Endothelial cell of umbilical vein (primary cell): ENCODE results near the gene ARID3B. TPM values are rescaled to one million over a fixed set of nuclear protein-coding genes. Genes with fewer than 3 reads are reported as not detected.
A peak's percentile ranks its signal among the peaks of the same experiment; 100 is the strongest.

Experiments used
- Bru-seq: library from RNA; stranded (reverse); fragments of 400-500 nt; gene quantifications from one replicate; lab custom pipeline; 2021; lab: Mats Ljungman, UMichigan
- BruChase-seq, 2 experiments: library from RNA; stranded (reverse); fragments of 400-500 nt; gene quantifications; one replicate each; lab custom pipeline; 2021; lab: Mats Ljungman, UMichigan
- BruUV-seq: library from RNA; stranded (reverse); fragments of 400-500 nt; replicated peaks from 2 replicates; lab custom pipeline; 2021; lab: Mats Ljungman, UMichigan
- CTCF ChIA-PET: fragments of 300-600, 350-600 bp; sonication (Branson Sonifier 250); formaldehyde crosslinking; loops from one replicate; lab custom pipeline; 2021; ENCODE audit warnings: antibody characterized with exemption, inconsistent platforms; lab: Charles Lee
- POLR2A ChIA-PET: fragments of 300-600, 350-600 bp; sonication (Branson Sonifier 250); formaldehyde crosslinking; loops from one replicate; lab custom pipeline; 2021; ENCODE audit warnings: antibody characterized with exemption, inconsistent platforms; lab: Charles Lee
- DNase-seq: peaks from one replicate; pipeline ENCODE4 v3.0.0-alpha.2; 2011; ENCODE audit warnings: low read depth, low spot score
- FAIRE-seq: peaks from 2 replicates; lab custom pipeline; 2011; peaks lifted over from hg19 to GRCh38; lab: Jason Lieb, UNC
- H2AFZ ChIP-seq: 2 replicates; pipeline ENCODE4 v1.6.0; 2012; ENCODE audit warnings: low read depth, low read length, control low read depth, inconsistent platforms
- H3K27ac ChIP-seq: 2 replicates; pipeline ENCODE4 v1.5.1; 2011; ENCODE audit warnings: low read depth, mild to moderate bottlenecking, control low read depth, low read length, moderate library complexity; ENCODE audit not compliant: insufficient read depth
- H3K27me3 ChIP-seq, 2 experiments: 2 replicates each; pipeline versions ENCODE4 v1.6.0 to v1.6.1; 2011; ENCODE audit warnings: low read length in 2 of 2, mixed read lengths in 1 of 2; ENCODE audit not compliant: control insufficient read depth in 2 of 2, insufficient read depth in 2 of 2
- H3K36me3 ChIP-seq, 2 experiments: 2 replicates in 1 of 2; 3 replicates in 1 of 2; pipeline ENCODE4 v1.5.1; 2011; ENCODE audit warnings: low read length in 2 of 2, mild to moderate bottlenecking in 1 of 2, moderate library complexity in 1 of 2; ENCODE audit not compliant: control insufficient read depth in 2 of 2, insufficient read depth in 2 of 2; ENCODE audit errors: extremely low read depth in 1 of 2
- H3K4me1 ChIP-seq: 3 replicates; pipeline ENCODE4 v1.5.1; 2011; ENCODE audit warnings: mild to moderate bottlenecking, low read length; ENCODE audit not compliant: control insufficient read depth, insufficient read depth; ENCODE audit errors: extremely low read depth
- H3K4me2 ChIP-seq: 2 replicates; pipeline ENCODE4 v1.6.1; 2011; ENCODE audit warnings: low read length, control low read depth, mixed read lengths; ENCODE audit not compliant: insufficient read depth
- H3K4me3 ChIP-seq, 3 experiments: fragments of 200-600 bp in 1 of 3; sonication (generic), shearing (Covaris generic) in 1 of 3; replicated peaks in 1 of 3; 2 replicates each; pipeline ENCODE4 v1.5.1; 2011 to 2016; ENCODE audit warnings: control low read depth in 3 of 3, low read length in 3 of 3, mild to moderate bottlenecking in 2 of 3, inconsistent platforms in 1 of 3, low read depth in 1 of 3, moderate library complexity in 1 of 3; ENCODE audit not compliant: insufficient read depth in 1 of 3
- H3K79me2 ChIP-seq: 2 replicates; pipeline ENCODE4 v1.6.0; 2012; ENCODE audit warnings: low read length, inconsistent platforms; ENCODE audit not compliant: control insufficient read depth, insufficient read depth
- H3K9ac ChIP-seq: replicated peaks from 2 replicates; pipeline ENCODE3; 2011; ENCODE audit warnings: low read length, control low read depth; ENCODE audit not compliant: insufficient read depth; ENCODE audit errors: extremely low read depth
- H3K9me1 ChIP-seq: replicated peaks from 3 replicates; pipeline ENCODE4 v1.6.0; 2011; ENCODE audit warnings: mild to moderate bottlenecking, low read length; ENCODE audit not compliant: control insufficient read depth, insufficient read depth; ENCODE audit errors: extremely low read depth
- H3K9me3 ChIP-seq: replicated peaks from 2 replicates; pipeline ENCODE4 v1.5.1; 2012; ENCODE audit warnings: low read length, inconsistent platforms; ENCODE audit not compliant: control insufficient read depth, insufficient read depth
- H4K20me1 ChIP-seq: replicated peaks from 2 replicates; pipeline ENCODE3; 2011; ENCODE audit warnings: mild to moderate bottlenecking, low read length; ENCODE audit not compliant: control insufficient read depth, insufficient read depth; ENCODE audit errors: extremely low read depth
- CTCF ChIP-seq, 2 donors: IDR thresholded peaks; 1 replicate in 1 of 2; 2 replicates in 1 of 2; pipeline ENCODE4 v1.5.1; 2011; ENCODE audit warnings: low read length in 2 of 2, mild to moderate bottlenecking in 2 of 2, moderate library complexity in 2 of 2, control low read depth in 1 of 2, inconsistent platforms in 1 of 2, low read depth in 1 of 2; ENCODE audit not compliant: insufficient read depth in 1 of 2; ENCODE audit errors: extremely low read depth in 1 of 2
- EZH2 ChIP-seq: IDR thresholded peaks from 2 replicates; pipeline ENCODE4 v1.6.1; 2012; ENCODE audit warnings: borderline replicate concordance, low read depth, mild to moderate bottlenecking, moderate library complexity, low read length, inconsistent platforms; ENCODE audit not compliant: severe bottlenecking
- FOS ChIP-seq: IDR thresholded peaks from 2 replicates; pipeline ENCODE4 v1.6.1; 2011; ENCODE audit warnings: mild to moderate bottlenecking, low read length, moderate library complexity, borderline replicate concordance; ENCODE audit not compliant: insufficient read depth
- GATA2 ChIP-seq: IDR thresholded peaks from 2 replicates; pipeline ENCODE4 v1.7.0; 2011; ENCODE audit warnings: low read depth, mild to moderate bottlenecking, moderate library complexity, mixed read lengths, low read length; ENCODE audit not compliant: insufficient read length, insufficient read depth
- JUN ChIP-seq: IDR thresholded peaks from 2 replicates; pipeline ENCODE4 v1.6.1; 2011; ENCODE audit warnings: borderline replicate concordance, low read depth; ENCODE audit not compliant: insufficient read length, insufficient read depth
- MAX ChIP-seq: IDR thresholded peaks from 2 replicates; pipeline ENCODE4 v1.6.1; 2011; ENCODE audit not compliant: insufficient read depth, insufficient read length
- MYC ChIP-seq: IDR thresholded peaks from one replicate; pipeline ENCODE4 v1.6.1; 2011; ENCODE audit warnings: mild to moderate bottlenecking, low read depth, low read length
- POLR2A ChIP-seq: IDR thresholded peaks from 2 replicates; pipeline ENCODE4 v1.6.1; 2012; ENCODE audit warnings: low read depth, mild to moderate bottlenecking, control low read depth, low read length
- POLR2AphosphoS5 ChIP-seq: IDR thresholded peaks from 2 replicates; pipeline ENCODE4 v1.6.1; 2012; ENCODE audit warnings: low read depth, mild to moderate bottlenecking, control low read depth, low read length, moderate library complexity; ENCODE audit not compliant: insufficient read depth
- dilution Hi-C: fragments of 300-500 bp; cut with MboI; formaldehyde crosslinking; loops from one replicate; pipeline ENCODE4 v1.15.0; 2019; ENCODE audit warnings: low sequenced_read_pairs; ENCODE audit not compliant: extremely low pct_ligation_motif_present
- intact Hi-C: fragments of 100-400 bp; cut with micrococcal nuclease; formaldehyde crosslinking; loops from one replicate; pipeline ENCODE4 v1.10.0; 2022
- long read RNA-seq: library from polyadenylated mRNA; stranded (forward); transcript quantifications from one replicate; pipeline ENCODE4 v2.0.0, GENCODE V29; 2021
- polyA minus RNA-seq, 3 experiments: library from RNA; depleted of rRNA, polyadenylated mRNA; stranded (reverse); fragments of >200 nt; gene quantifications; 1 replicate in 1 of 3; 2 replicates in 2 of 3; pipeline ENCODE4 v1.2.3, GENCODE V29; 2011
- polyA plus RNA-seq, 4 experiments: library from polyadenylated mRNA; depleted of rRNA in 3 of 4; stranded (reverse) in 3 of 4; unstranded in 1 of 4; fragments of >200 nt; gene quantifications; 2 replicates each; pipeline versions ENCODE4 v1.2.1 to v1.2.3, GENCODE V29; 2011 to 2012; ENCODE audit warnings: missing spikeins in 1 of 4
- total RNA-seq: library from RNA; stranded (reverse); gene quantifications from 2 replicates; pipeline ENCODE4 v1.2.3, GENCODE V29; 2021

ARID3B gene, protein sequence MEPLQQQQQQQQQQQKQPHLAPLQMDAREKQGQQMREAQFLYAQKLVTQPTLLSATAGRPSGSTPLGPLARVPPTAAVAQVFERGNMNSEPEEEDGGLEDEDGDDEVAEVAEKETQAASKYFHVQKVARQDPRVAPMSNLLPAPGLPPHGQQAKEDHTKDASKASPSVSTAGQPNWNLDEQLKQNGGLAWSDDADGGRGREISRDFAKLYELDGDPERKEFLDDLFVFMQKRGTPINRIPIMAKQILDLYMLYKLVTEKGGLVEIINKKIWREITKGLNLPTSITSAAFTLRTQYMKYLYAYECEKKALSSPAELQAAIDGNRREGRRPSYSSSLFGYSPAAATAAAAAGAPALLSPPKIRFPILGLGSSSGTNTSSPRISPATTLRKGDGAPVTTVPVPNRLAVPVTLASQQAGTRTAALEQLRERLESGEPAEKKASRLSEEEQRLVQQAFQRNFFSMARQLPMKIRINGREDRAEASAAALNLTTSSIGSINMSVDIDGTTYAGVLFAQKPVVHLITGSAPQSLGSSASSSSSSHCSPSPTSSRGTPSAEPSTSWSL
- total RNA-seq (9.5 and 10.0 TPM in 2 replicates), polyA plus RNA-seq (6.2 and 7.0 TPM in 2 replicates), polyA minus RNA-seq (8.4 and 9.7 TPM in 2 replicates), Bru-seq, nascent RNA (percentile 64 among the genes with signal in this experiment), BruChase-seq, experiment 1, labeled RNA remaining after a 6-hour chase (percentile 59 among the genes with signal in this experiment), BruChase-seq, experiment 2, labeled RNA remaining after a 2-hour chase (percentile 63 among the genes with signal in this experiment)
- 3.7 and 4.8 TPM in 2 replicates for polyA plus RNA-seq (2011; cell fraction: cytosol; rRNA removed)
- polyA plus RNA-seq (2011; cell fraction: nucleus; rRNA removed): 20.4 and 21.0 TPM in 2 replicates
- polyA plus RNA-seq (2012): 3.1 and 4.3 TPM in 2 replicates
- 3.4 TPM for polyA minus RNA-seq (2011; cell fraction: cytosol; rRNA and poly(A)+ RNA removed)
- 9.6 and 11.8 TPM in 2 replicates for polyA minus RNA-seq (2011; cell fraction: nucleus; rRNA and poly(A)+ RNA removed)
- long read RNA-seq, full-length matches to known transcripts: 8 of 140 reads
- long read RNA-seq, partial matches to known transcripts: 2 of 140 reads
- long read RNA-seq, other reads (novel, unspliced or antisense): 130 of 140 reads

DNA sequence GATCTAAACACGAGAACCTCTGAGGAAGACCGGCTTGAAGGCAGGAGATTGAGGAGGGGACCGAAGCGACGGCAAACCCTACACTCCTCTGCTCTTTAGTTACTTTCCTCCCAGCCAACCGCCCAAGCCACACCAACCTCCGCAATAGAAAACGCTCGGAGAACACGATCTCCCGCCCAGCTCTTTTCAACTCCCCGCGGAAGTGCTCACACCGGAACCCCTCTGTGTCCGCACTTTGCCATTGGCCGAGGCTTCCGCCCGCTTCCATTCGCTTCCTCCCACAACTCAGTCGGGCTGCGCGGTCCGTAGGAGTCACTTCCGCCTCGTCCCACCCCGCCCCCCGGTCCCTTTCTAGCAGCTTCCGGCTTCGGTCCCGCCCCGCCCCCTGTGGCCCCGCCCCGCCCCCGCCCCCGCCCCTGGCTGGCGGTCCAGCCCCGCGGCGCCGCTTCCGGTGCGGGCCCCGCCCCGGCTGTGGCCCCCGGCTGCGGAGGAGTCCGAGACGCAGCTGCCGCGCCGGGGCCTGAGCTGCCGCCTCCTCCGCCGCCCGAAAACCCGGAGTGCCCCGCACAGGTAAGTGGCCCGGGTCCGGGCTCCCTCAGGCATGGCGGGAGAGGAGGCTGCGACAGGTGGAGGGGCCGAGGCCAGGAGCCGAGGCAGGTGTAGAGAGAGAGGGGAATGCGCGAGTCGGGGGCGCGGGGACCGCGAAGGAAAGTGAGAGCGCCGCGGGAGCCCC, at the start of gene ARID3B:
Gene ARID3B, plus strand, starts transcription at position 460 of the 733 bp plus-strand sequence. CDS start 2,717 bp downstream, outside the sequence.
- peaks cover 17% of the 10 kb centered on the region for H3K4me1 ChIP-seq
- H3K4me2 ChIP-seq: peak within 1 kb of the TSS; percentile 92
- H3K27ac ChIP-seq: peak within 1 kb of the TSS; percentile 67
- peak within 1 kb of the TSS; percentile 83 for H2AFZ ChIP-seq
- peak; percentile 95 for FAIRE-seq
- TF ChIP-seq POLR2AphosphoS5 (peak; percentile 89), MYC (no peak), GATA2 (no peak), MAX (no peak), JUN (no peak), EZH2 (no peak), FOS (peak; percentile 9), POLR2A (peak; percentile 89), CTCF (IDR thresholded peaks at IDR 0.05; ENCODE audit: extremely low read depth in 1 of 2, insufficient read depth in 1 of 2, low read depth in 1 of 2, low read length in 2 of 2) (no peak)
- peaks cover 0 to 2% of the 10 kb centered on the region in 2 experiments for H3K36me3 ChIP-seq
- H3K4me3 ChIP-seq: peak within 1 kb of the TSS; percentile 87 to 98 (median 94)
- intact Hi-C loops (loop anchor here (1.0 to 10.0 kb wide), 5 partner anchors 16 to 224 kb away; partner anchors contain the start of genes CLK3 and UBL7), dilution Hi-C loops (no loop called here)
- H3K9ac ChIP-seq: peak within 1 kb of the TSS; percentile 78
- DNase-seq: peak; percentile 94
- no peaks in the 10 kb centered on the region for H3K9me1 ChIP-seq
- H3K79me2 ChIP-seq: peaks cover 9% of the 10 kb centered on the region
- H3K9me3 ChIP-seq: no peaks in the 10 kb centered on the region
- ChIA-PET CTCF (interaction anchor here (0.8 to 1.4 kb wide), 9 partner anchors 9 to 361 kb away, joined by 3 to 9 read pairs (median 4); partner anchors contain the start of gene UBL7), POLR2A (interaction anchor here (1.3 kb wide), 1 partner anchor 76 kb away, joined by 8 read pairs; no protein-coding TSS in a partner anchor)
- no TSS peak for BruUV-seq
- H3K27me3 ChIP-seq: no peaks in the 10 kb centered on the region
- no peaks in the 10 kb centered on the region for H4K20me1 ChIP-seq
